GM12801 (cell line): ENCODE measurements around the gene ATP8B3.

Experiments used
- TF ChIP-seq, protein P1 (sequence below): IDR thresholded peaks from one replicate; pipeline ENCODE4 v1.5.1; 2011; ENCODE audit warnings: control low read depth; ENCODE audit not compliant: insufficient read length; ENCODE audit errors: extremely low read depth

ATP8B3 gene

GRCh38 chr19:1822210-1822609, 10.1 kb upstream of the ATP8B3 start:
- TF ChIP-seq, protein P1, sequence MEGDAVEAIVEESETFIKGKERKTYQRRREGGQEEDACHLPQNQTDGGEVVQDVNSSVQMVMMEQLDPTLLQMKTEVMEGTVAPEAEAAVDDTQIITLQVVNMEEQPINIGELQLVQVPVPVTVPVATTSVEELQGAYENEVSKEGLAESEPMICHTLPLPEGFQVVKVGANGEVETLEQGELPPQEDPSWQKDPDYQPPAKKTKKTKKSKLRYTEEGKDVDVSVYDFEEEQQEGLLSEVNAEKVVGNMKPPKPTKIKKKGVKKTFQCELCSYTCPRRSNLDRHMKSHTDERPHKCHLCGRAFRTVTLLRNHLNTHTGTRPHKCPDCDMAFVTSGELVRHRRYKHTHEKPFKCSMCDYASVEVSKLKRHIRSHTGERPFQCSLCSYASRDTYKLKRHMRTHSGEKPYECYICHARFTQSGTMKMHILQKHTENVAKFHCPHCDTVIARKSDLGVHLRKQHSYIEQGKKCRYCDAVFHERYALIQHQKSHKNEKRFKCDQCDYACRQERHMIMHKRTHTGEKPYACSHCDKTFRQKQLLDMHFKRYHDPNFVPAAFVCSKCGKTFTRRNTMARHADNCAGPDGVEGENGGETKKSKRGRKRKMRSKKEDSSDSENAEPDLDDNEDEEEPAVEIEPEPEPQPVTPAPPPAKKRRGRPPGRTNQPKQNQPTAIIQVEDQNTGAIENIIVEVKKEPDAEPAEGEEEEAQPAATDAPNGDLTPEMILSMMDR = no peak

- TF ChIP-seq, protein P1 = no peak
These were observed 7.5 kb upstream of the ATP8B3 start for GRCh38 chr19:1819341-1820255.

DNA sequence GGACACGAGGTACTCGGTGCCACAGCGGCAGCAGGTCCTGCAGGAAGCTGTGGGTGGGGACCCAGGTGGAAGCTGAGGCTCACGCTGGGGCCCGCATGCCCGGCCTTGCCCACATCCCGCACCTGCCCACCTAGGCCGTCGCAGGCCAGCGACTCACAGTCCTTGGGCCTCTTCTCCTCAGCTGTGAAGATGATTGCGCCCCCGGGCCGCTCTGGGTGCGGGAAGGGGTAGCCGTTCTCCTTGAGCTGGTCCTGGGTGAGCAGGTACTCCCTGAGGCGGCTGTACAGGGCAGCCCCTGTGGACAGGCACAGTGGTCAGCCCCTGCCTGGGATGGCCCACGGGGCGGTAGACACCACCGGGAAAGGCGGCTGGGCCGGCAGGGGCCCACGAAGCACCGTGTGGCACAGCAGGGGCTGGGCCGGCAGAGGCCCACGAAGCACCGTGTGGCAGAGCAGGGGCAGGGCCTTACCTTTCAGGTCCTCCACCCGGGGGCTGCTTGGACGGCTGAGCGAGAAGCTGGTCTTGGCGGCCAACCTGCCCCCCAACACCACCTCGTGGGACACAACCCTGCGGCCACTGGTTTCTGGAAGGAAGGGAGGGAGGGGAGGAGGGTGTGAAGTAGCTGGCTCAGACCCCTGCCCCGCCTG, 6.6 kb upstream of the ATP8B3 start:
- TF ChIP-seq, protein P1 = no peak

GRCh38 chr19:1817553-1818179, 5.6 kb upstream of the ATP8B3 start:
- TF ChIP-seq, protein P1 = no peak

- TF ChIP-seq, protein P1 = no peak
These were observed 4.6 kb upstream of the ATP8B3 start for GRCh38 chr19:1816530-1817298.

DNA sequence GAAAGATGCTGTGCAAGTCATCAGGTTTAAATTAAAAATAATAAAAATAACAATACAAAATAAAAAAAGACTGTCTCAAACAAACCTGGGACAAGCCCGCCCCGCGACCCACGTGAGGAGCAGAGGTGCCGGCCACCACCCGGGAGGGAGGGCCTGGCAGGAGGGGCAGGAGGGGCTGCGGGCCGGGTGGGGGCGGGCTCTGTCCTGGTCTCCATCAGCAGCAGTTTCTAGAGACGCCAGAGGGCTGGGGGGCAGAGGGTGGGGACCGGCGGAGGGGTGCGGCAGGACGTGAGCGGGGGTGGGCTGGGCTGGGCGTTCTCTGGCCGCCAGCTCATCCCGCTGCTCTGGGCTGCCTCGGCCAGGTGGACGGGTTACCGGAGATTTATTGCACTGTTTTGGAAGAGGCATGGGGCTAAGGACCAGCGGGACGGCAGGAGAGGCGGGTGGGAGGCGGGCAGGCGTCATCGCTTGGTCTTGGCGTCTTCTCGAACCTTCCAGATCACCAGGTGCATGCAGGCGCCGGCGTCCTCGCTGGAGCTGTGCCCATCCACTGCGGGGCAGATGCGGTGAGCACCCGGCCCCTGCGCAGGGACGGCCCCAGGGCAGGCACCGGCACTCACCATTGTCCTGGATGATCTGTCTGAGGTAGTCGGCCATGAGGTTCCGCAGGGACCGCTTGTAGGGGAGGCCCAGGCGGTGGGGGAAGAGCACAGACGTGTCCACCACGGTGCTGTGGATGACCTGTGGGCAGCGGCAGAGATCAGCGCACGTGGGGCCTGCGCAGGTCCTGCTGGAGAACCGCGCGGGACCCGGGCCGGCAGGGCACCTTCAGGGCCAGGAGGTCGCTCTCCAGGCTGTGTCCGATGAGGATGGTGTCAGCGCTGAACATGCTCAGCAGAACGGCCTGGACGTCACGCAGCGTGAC, 3.8 kb upstream of the ATP8B3 start:
- TF ChIP-seq, protein P1 = no peak
